Neural cell (in vitro differentiated cells): ENCODE measurements around the gene CNTN4. TPM values are rescaled to one million over a fixed set of nuclear protein-coding genes. Genes with fewer than 3 reads are reported as not detected.

Experiments
- H2AFZ ChIP-seq: fragments of 200-600, 300-800 bp; sonication (generic), shearing (Covaris generic); 2 replicates; pipeline ENCODE4 v1.6.0; 2014; ENCODE audit warnings: low read depth, mild to moderate bottlenecking, antibody characterized with exemption, low read length, moderate library complexity
- H3F3A ChIP-seq: fragments of 200-600 bp; shearing (Covaris generic); 2 replicates; pipeline ENCODE4 v1.6.1; 2016; ENCODE audit warnings: mild to moderate bottlenecking, moderate library complexity, mixed read lengths, antibody characterized with exemption, low read length; ENCODE audit not compliant: insufficient read depth, poor library complexity, severe bottlenecking
- H3K27ac ChIP-seq: fragments of 200-600, 300-800 bp; sonication (generic), shearing (Covaris generic); 2 replicates; pipeline ENCODE4 v1.5.1; 2014; ENCODE audit warnings: mild to moderate bottlenecking, low read length, moderate library complexity
- H3K27me3 ChIP-seq: fragments of 300-800, 200-600 bp; sonication (generic), shearing (Covaris generic); 2 replicates; pipeline ENCODE4 v1.6.0; 2014; ENCODE audit warnings: mild to moderate bottlenecking, low read depth, low read length, moderate library complexity; ENCODE audit not compliant: insufficient read depth
- H3K36me3 ChIP-seq: fragments of 300-800, 200-600 bp; sonication (generic), shearing (Covaris generic); 2 replicates; pipeline ENCODE4 v1.5.1; 2014; ENCODE audit warnings: mild to moderate bottlenecking, antibody characterized with exemption, low read length, moderate library complexity; ENCODE audit not compliant: insufficient read depth
- H3K4me2 ChIP-seq: fragments of 300-800, 200-600 bp; sonication (generic), shearing (Covaris generic); 2 replicates; pipeline ENCODE4 v1.6.0; 2014; ENCODE audit warnings: mild to moderate bottlenecking, low read length
- H3K4me3 ChIP-seq: fragments of 300-800, 200-600 bp; sonication (generic), shearing (Covaris generic); 2 replicates; pipeline ENCODE4 v1.5.1; 2014; ENCODE audit warnings: mild to moderate bottlenecking, low read length, moderate library complexity
- H3K79me2 ChIP-seq: fragments of 200-600 bp; shearing (Covaris generic); replicated peaks from 2 replicates; pipeline ENCODE4 v1.6.0; 2014; ENCODE audit warnings: mild to moderate bottlenecking, low read length, moderate library complexity; ENCODE audit not compliant: insufficient read depth
- H3K9ac ChIP-seq: fragments of 300-800, 200-600 bp; sonication (generic), shearing (Covaris generic); 2 replicates; pipeline ENCODE4 v1.6.1; 2016; ENCODE audit warnings: mild to moderate bottlenecking, low read length, mixed read lengths
- H3K9me2 ChIP-seq: fragments of 200-600 bp; shearing (Covaris generic); 2 replicates; pipeline ENCODE4 v1.6.1; 2016; ENCODE audit warnings: mild to moderate bottlenecking, low read length, mixed read lengths; ENCODE audit not compliant: insufficient read depth
- H3K9me3 ChIP-seq: fragments of 200-600, 300-800 bp; sonication (generic), shearing (Covaris generic); 2 replicates; pipeline ENCODE4 v1.6.1; 2016; ENCODE audit warnings: mild to moderate bottlenecking, mixed run types, low read length, moderate library complexity, mixed read lengths
- H4K20me1 ChIP-seq: fragments of 200-600 bp; shearing (Covaris generic); 2 replicates; pipeline ENCODE4 v1.6.1; 2016; ENCODE audit warnings: mild to moderate bottlenecking, mixed run types; ENCODE audit not compliant: insufficient read depth
- EP300 ChIP-seq: fragments of 450-650 bp; conservative IDR thresholded peaks from 2 replicates; pipeline ENCODE4 v1.6.1; 2014; ENCODE audit warnings: antibody characterized with exemption, mild to moderate bottlenecking, moderate library complexity; ENCODE audit not compliant: poor library complexity, severe bottlenecking
- EZH2 ChIP-seq: fragments of 200-600, 300-800 bp; shearing (Covaris generic), sonication (generic); IDR thresholded peaks from 2 replicates; pipeline ENCODE4 v1.6.1; 2014; ENCODE audit warnings: antibody characterized with exemption, low read length, borderline replicate concordance, mild to moderate bottlenecking; ENCODE audit not compliant: insufficient read depth, poor library complexity, severe bottlenecking
- MXI1 ChIP-seq: fragments of 450-650 bp; conservative IDR thresholded peaks from 2 replicates; pipeline ENCODE4 v1.6.1; 2014; ENCODE audit warnings: antibody characterized with exemption, mild to moderate bottlenecking; ENCODE audit not compliant: poor library complexity, severe bottlenecking
- POLR2AphosphoS5 ChIP-seq: IDR thresholded peaks from 2 replicates; pipeline ENCODE4 v1.6.1; 2012
- RAD21 ChIP-seq: fragments of 450-650 bp; conservative IDR thresholded peaks from 2 replicates; pipeline ENCODE4 v1.6.1; 2014; ENCODE audit warnings: antibody characterized with exemption, mild to moderate bottlenecking, moderate library complexity
- SMC3 ChIP-seq: fragments of 450-650 bp; conservative IDR thresholded peaks from 2 replicates; pipeline ENCODE4 v1.6.1; 2014; ENCODE audit warnings: antibody characterized with exemption, mild to moderate bottlenecking, moderate library complexity; ENCODE audit not compliant: poor library complexity
- TAF1 ChIP-seq: IDR thresholded peaks from 2 replicates; pipeline ENCODE4 v1.6.1; 2012; ENCODE audit warnings: low read depth
- polyA plus RNA-seq: library from polyadenylated mRNA; depleted of rRNA; stranded (reverse); fragments of >200 nt; gene quantifications from 2 replicates; pipeline ENCODE4 v1.2.3, GENCODE V29; 2014
- TF ChIP-seq, protein P1 (sequence below): IDR thresholded peaks from 2 replicates; pipeline ENCODE4 v1.6.1; 2012; ENCODE audit warnings: borderline replicate concordance
- TF ChIP-seq, protein P2 (sequence below): fragments of 450-650 bp; IDR thresholded peaks from 2 replicates; pipeline ENCODE4 v1.5.1; 2014; ENCODE audit warnings: antibody characterized with exemption, mild to moderate bottlenecking, moderate library complexity; ENCODE audit not compliant: poor library complexity, severe bottlenecking

Gene CNTN4
- polyA plus RNA-seq, 1 donor from 2014 or later: 10.6 TPM

DNA sequence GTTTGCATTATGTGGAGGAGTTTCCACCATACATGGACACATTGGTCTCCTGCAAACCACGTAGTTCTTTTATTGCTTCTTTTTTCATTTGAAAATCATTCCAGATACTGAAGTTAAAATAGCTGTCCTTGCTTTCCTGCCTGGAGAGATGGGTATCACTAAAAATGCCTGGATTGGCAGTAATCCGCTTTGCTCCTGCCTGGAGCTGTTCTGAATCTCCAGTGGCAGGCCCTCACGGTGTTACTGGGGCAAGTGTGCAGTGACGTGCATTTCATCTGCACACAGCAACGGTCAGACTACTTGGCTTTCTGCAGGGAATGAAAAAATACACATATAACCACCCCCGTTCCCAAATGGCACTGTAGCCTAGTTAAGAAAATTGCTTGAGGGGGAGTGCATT lies 738.6 kb downstream of the CNTN4 start:
- H3K36me3 ChIP-seq: no peaks in the 10 kb centered on the region
- H2AFZ ChIP-seq: no peak overlapping the region
- H4K20me1 ChIP-seq: no peaks in the 10 kb centered on the region
- no peak overlapping the region for H3K27ac ChIP-seq
- peaks cover 3% of the 10 kb centered on the region for H3F3A ChIP-seq
- H3K79me2 ChIP-seq: no peaks in the 10 kb centered on the region
- TF ChIP-seq RAD21 (no peak), POLR2AphosphoS5 (no peak), MXI1 (no peak)
- TF ChIP-seq, protein P1, sequence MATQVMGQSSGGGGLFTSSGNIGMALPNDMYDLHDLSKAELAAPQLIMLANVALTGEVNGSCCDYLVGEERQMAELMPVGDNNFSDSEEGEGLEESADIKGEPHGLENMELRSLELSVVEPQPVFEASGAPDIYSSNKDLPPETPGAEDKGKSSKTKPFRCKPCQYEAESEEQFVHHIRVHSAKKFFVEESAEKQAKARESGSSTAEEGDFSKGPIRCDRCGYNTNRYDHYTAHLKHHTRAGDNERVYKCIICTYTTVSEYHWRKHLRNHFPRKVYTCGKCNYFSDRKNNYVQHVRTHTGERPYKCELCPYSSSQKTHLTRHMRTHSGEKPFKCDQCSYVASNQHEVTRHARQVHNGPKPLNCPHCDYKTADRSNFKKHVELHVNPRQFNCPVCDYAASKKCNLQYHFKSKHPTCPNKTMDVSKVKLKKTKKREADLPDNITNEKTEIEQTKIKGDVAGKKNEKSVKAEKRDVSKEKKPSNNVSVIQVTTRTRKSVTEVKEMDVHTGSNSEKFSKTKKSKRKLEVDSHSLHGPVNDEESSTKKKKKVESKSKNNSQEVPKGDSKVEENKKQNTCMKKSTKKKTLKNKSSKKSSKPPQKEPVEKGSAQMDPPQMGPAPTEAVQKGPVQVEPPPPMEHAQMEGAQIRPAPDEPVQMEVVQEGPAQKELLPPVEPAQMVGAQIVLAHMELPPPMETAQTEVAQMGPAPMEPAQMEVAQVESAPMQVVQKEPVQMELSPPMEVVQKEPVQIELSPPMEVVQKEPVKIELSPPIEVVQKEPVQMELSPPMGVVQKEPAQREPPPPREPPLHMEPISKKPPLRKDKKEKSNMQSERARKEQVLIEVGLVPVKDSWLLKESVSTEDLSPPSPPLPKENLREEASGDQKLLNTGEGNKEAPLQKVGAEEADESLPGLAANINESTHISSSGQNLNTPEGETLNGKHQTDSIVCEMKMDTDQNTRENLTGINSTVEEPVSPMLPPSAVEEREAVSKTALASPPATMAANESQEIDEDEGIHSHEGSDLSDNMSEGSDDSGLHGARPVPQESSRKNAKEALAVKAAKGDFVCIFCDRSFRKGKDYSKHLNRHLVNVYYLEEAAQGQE: no peak
- H3K9me3 ChIP-seq: no peaks in the 10 kb centered on the region
- H3K9me2 ChIP-seq: no peaks in the 10 kb centered on the region
- H3K27me3 ChIP-seq: no peaks in the 10 kb centered on the region
- no peak overlapping the region for H3K4me3 ChIP-seq
- no peak overlapping the region for H3K4me2 ChIP-seq
- H3K9ac ChIP-seq: no peak overlapping the region

DNA sequence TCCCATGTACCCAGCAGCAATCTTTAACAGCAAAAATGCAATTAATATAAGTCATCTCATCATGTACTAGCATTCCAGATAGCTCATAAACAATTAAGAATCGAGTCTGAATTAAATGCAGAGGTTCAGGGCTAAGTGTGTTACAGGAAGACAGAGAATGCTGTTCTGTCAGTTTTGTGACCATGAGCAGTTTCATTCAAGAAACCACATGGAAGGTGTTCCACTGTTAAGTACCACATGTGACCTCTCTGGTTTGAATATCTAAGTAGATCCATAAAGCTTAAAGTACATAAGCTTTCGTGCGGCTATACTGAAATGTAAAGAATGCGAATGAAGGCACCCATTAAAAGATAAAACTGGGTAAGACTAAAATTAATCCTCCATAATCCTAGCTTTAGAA lies 739.2 kb downstream of the CNTN4 start:
- Histone ChIP-seq H3K36me3 (no peaks in the 10 kb centered on the region), H3K27ac (no peak overlapping the region), H3K27me3 (no peaks in the 10 kb centered on the region), H3K9ac (no peak overlapping the region), H3K79me2 (no peaks in the 10 kb centered on the region), H3F3A (peaks cover 3% of the 10 kb centered on the region), H4K20me1 (no peaks in the 10 kb centered on the region), H3K9me3 (no peaks in the 10 kb centered on the region), H2AFZ (no peak overlapping the region), H3K4me3 (no peak overlapping the region), H3K9me2 (no peaks in the 10 kb centered on the region), H3K4me2 (no peak overlapping the region)
- no peak for TF ChIP-seq MXI1
- TF ChIP-seq, protein P1: no peak
- no peak for TF ChIP-seq EP300
- TF ChIP-seq EZH2: no peak
- no peak for TF ChIP-seq TAF1
- TF ChIP-seq POLR2AphosphoS5: no peak
- no peak for TF ChIP-seq SMC3
- TF ChIP-seq RAD21: no peak
- TF ChIP-seq, protein P2, sequence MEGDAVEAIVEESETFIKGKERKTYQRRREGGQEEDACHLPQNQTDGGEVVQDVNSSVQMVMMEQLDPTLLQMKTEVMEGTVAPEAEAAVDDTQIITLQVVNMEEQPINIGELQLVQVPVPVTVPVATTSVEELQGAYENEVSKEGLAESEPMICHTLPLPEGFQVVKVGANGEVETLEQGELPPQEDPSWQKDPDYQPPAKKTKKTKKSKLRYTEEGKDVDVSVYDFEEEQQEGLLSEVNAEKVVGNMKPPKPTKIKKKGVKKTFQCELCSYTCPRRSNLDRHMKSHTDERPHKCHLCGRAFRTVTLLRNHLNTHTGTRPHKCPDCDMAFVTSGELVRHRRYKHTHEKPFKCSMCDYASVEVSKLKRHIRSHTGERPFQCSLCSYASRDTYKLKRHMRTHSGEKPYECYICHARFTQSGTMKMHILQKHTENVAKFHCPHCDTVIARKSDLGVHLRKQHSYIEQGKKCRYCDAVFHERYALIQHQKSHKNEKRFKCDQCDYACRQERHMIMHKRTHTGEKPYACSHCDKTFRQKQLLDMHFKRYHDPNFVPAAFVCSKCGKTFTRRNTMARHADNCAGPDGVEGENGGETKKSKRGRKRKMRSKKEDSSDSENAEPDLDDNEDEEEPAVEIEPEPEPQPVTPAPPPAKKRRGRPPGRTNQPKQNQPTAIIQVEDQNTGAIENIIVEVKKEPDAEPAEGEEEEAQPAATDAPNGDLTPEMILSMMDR: no peak
